Measurements from ENCODE around the gene RADIL. TPM values are rescaled to one million over a fixed set of nuclear protein-coding genes. Genes with fewer than 3 reads are reported as not detected.
A peak's percentile ranks its signal among the peaks of the same experiment; 100 is the strongest.
"Not testable (repeated sequence)": the region's sequence is repeated elsewhere in the genome, so short reads cannot be mapped to it uniquely, and the experiment has no call there.

The RADIL gene
- total RNA-seq, 3 donors from 2014 or later = 0.08 to 0.32 (median 0.23) TPM

DNA sequence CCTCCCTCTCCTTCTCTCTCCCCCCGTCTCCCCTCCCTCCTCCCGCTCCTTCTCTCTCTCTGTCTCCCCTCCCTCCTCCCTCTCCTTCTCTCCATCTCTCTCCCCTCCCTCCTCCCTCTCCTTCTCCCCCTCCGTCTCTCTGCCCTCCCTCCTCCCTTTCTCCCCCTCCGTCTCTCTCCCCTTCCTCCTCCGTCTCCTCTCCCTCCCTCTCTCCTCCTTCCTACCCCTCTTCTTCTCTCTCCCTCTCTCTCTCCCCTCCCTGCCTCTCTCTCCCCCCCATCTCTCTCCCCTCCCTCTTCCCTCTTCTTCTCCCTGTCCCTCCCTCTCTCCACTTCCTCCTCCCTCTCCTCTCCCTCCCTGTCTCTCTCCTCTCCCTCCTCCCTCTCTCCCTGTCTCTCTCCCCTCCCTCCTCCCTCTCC lies 75.9 kb downstream of the RADIL start:
- Mint-ChIP-seq H3K9me3 (no peaks in the 10 kb centered on the region), H3K4me3 (no peak overlapping the region), H3K27me3 (ENCODE audit: low read depth) (peaks cover 15% of the 10 kb centered on the region), H3K4me1 (ENCODE audit: low read depth) (peaks cover 7% of the 10 kb centered on the region), H3K36me3 (ENCODE audit: insufficient read depth) (no peaks in the 10 kb centered on the region)
- DNase-seq (no peak), ATAC-seq (no peak)

DNA sequence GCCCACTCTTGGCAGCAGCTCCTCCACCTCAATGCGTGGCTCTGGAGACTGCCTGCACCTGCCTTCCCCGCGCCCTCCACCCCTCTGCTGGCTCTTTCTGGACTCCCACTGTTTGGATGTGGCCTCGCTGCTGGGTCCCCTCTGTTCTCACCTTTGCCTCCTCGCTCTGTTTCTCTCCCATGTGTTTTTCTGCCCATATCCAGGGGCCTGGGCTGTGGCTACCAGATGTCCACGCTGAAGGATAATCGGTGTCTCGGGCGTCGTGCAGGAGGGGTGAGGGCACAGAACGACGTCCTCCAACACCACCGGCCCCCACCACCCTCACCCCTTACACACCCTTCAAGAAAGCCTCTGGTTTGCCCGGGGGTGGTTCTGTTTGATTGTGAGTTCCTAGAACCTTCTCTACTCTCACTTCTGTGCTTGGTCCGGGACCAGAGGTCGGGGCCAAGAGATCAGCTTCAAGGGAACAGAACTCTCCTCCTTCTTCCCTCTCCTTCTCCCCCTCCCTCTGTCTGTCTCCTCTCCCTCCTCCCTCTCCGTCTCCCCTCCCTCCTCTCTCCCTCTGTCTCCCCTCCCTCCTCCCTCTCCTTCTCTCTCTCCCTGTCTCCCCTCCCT lies 76.4 kb downstream of the RADIL start:
- Mint-ChIP-seq H3K4me1 (ENCODE audit: low read depth) (peaks cover 7% of the 10 kb centered on the region), H3K4me3 (no peak overlapping the region), H3K36me3 (ENCODE audit: insufficient read depth) (no peaks in the 10 kb centered on the region), H3K27me3 (ENCODE audit: low read depth) (peaks cover 13% of the 10 kb centered on the region), H3K9me3 (no peaks in the 10 kb centered on the region)
- DNase-seq (no peak), ATAC-seq (no peak)

DNA sequence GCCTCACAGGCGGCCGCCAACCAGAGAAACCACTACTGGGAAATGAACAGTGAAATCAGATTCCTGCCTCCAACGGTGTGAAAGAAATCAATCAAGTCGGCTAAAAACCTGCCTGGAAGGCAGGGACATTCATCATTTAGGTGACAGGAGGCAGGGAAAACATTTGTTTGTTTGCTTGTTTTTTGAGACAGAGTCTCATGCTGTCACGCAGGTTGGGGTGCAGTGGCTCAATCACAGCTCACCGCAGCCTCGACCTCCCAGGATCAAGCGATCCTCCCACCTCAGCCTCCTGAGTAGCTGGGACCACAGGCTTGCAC lies 77.6 kb downstream of the RADIL start:
- Mint-ChIP-seq H3K4me1 (ENCODE audit: low read depth) (peaks cover 7% of the 10 kb centered on the region), H3K36me3 (ENCODE audit: insufficient read depth) (no peaks in the 10 kb centered on the region), H3K27me3 (ENCODE audit: low read depth) (peaks cover 12% of the 10 kb centered on the region), H3K4me3 (no peak overlapping the region), H3K9me3 (no peaks in the 10 kb centered on the region)
- no peak for ATAC-seq
- no peak for DNase-seq

DNA sequence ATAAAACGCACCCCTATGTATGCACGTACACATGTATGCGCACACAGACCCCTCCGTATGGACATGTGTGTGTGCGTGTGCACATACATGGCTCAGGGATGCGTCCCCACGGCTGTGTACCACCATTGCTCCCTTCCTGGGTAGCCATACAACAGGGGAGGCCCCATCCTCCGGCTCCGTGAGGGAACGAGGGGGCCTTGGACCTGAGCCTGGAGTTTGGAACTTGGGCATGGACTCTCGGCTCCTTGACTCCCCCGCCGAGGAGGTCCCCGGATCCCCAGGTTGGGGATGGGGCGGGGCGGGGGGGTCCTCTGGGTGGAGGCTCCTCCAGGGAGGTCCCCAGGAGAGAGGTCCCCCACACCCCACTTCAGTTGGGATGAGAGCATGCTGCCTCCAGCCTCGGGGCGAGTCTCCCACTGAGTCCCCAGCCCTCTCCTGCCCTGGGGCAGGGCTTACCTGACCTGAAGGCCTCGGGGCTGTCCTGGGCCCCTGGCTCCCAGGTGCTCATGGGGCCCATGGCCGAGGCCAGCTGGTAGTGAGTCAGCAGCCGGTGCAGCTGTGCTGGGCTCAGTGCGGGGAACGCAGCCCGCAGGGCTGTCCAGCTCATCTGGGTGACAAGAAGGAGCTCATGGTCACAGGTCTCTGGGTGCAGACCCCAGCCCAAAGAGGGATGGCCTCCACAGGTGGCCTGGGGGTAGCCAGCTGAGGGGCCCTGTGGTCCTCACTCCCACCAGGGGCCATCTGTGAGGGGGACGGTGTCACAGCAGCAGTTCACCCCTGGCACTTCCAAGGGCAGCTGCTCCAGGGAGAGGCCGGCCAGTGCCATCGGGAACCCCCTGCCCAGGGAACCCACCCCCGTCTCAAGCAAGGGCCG lies 78.2 kb downstream of the RADIL start:
- H3K27me3 Mint-ChIP-seq (ENCODE audit: low read depth) = peaks cover 10% of the 10 kb centered on the region
- peaks cover 6% of the 10 kb centered on the region for H3K4me1 Mint-ChIP-seq (ENCODE audit: low read depth)
- DNase-seq (no peak), ATAC-seq (no peak)
- no peak overlapping the region for H3K4me3 Mint-ChIP-seq
- no peaks in the 10 kb centered on the region for H3K36me3 Mint-ChIP-seq (ENCODE audit: insufficient read depth)
- no peaks in the 10 kb centered on the region for H3K9me3 Mint-ChIP-seq

DNA sequence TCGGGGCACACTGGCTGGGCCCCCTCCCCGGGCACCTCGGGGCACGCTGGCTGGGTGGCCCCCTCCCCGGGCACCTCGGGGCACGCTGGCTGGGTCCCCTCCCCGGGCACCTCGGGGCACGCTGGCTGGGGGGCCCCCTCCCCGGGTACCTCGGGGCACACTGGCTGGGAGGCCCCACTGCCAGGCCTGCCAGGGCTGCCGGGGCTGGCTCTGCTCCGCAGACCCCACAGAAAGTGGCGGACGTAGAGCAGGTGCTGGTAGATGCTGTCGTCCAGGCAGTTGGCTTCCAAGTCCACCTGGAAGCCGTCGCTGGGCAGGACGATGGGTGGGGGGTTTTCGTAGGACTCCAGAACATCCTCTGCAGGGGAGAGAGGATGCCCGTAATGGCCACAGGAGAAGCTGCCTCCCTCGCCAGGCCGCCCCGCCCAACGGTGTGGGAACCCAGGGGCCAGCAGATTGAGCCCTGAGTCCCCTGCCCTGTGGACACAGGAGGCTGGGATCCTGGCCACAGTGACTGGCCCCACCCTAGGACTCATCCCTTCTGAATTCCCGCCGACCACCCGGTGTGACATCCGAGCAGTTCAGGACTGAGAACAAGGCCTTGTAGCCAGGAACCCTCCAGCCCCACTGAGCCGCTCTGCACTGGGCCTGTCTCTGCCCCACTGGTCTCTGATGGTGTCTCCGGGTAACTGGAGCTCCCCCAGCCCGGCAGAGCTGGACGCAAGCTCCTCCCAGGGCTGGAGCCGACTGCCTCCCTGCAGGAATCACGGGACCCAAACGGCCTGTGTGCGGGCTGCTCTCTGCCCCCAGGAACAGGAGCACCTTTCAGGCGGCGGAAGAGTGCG lies 79.9 kb downstream of the RADIL start:
- Mint-ChIP-seq H3K4me3 (no peak overlapping the region), H3K36me3 (ENCODE audit: insufficient read depth) (no peaks in the 10 kb centered on the region), H3K4me1 (ENCODE audit: low read depth) (no peaks in the 10 kb centered on the region), H3K27me3 (ENCODE audit: low read depth) (peaks cover 5% of the 10 kb centered on the region), H3K9me3 (no peaks in the 10 kb centered on the region)
- ATAC-seq = no peak
- no peak for DNase-seq

DNA sequence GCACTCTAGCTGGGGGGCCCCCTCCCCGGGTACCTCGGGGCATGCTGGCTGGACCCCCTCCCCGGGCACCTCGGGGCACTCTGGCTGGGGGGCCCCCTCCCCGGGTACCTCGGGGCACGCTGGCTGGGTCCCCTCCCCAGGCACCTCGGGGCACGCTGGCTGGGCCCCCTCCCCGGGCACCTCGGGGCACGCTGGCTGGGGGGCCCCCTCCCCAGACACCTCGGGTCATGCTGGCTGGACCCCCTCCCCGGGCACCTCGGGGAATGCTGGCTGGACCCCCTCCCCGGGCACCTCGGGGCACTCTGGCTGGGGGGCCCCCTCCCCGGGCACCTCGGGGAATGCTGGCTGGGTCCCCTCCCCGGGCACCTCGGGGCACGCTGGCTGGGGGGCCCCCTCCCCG lies 80.9 kb downstream of the RADIL start:
- not testable (repeated sequence) for H3K9me3 Mint-ChIP-seq; H3K4me1 Mint-ChIP-seq (ENCODE audit: low read depth); ATAC-seq; DNase-seq; H3K27me3 Mint-ChIP-seq (ENCODE audit: low read depth); H3K4me3 Mint-ChIP-seq; H3K36me3 Mint-ChIP-seq (ENCODE audit: insufficient read depth)

DNA sequence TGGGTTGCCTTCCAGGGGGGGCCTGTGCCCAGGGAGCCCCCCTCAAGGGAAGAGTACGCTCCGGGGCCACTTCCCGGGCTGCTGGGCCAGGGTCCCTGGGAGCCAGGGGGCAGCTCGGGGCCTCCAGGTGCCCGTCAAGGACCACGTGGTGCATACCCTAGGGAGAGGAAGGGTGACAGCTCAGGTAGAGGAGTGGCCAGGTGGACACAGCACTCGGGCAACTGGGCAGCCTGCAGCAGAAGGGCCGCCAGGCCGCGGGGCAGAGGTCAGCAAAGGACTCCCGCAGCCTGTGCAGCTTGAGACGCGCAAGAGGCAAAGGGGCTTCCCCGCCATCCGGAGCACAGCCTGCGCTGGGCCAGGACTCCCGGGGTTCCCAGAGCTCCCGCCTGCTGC lies 81.7 kb downstream of the RADIL start:
- Mint-ChIP-seq H3K36me3 (ENCODE audit: insufficient read depth) (no peaks in the 10 kb centered on the region), H3K27me3 (ENCODE audit: low read depth) (no peaks in the 10 kb centered on the region), H3K4me3 (no peak overlapping the region), H3K4me1 (ENCODE audit: low read depth) (no peaks in the 10 kb centered on the region), H3K9me3 (no peaks in the 10 kb centered on the region)
- ATAC-seq = no peak
- no peak for DNase-seq

DNA sequence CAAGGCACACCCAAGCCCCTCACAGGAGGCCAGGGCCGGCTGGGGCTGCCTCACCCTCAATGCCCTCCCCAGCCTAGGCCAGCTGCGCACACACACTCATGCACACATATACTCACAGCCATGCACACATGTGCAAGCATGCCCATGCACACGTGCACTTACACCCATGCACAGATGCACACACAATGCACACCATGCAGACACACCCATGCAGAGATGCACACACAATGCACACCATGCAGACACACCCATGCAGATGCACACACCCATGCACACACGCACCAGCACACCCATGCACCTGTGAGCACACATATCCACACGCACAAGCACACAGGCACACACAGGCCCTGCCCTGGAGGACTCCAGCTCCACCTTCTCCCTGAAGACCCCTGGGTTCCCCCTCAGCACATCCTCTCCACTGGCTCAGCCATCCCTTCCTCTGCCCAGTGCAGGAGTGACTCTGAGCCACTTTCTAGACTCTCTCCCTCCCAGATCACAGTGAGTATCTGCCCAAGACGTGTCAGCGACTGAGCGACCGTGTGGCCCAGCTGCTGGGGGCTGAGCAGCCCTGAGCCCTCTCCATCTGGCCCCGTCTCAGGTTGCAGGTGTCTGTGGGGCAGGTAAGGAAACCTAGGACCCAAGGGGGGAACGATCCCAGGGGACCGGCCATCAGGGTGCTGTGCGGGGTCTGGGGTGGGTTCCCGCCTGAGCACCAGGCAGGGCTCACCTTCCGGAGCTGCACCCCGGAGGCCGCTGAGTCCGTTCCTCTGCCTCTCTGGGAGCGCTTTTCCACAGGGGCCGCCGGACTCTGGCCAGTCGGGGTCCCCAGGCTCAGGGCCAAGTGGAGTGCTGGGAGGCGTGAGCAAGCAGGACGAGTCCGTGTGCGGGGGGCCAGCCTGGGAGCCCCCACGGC lies 82.3 kb downstream of the RADIL start:
- ATAC-seq = no peak
- Mint-ChIP-seq H3K27me3 (ENCODE audit: low read depth) (no peaks in the 10 kb centered on the region), H3K4me1 (ENCODE audit: low read depth) (no peaks in the 10 kb centered on the region)

DNA sequence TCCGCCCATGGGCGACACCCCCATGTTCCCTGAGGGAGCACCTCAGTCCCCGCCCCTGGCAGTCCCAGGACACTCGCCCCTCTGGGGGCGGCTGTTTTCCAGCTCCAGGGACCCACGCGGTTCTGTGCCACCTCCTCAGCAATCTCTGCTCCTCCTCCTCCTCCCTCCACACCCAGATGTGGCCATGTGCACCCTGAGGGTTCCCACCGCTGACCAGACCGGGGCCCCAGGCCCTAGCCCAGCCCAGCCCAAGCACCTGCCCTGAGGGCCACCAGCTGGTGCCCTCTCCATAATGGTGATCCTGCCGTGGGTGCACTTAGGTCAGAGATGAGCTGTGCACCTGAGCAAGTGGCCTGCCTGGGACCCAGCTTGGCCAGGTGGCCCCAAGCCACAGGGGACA lies 83.0 kb downstream of the RADIL start:
- Mint-ChIP-seq H3K4me1 (ENCODE audit: low read depth) (no peaks in the 10 kb centered on the region), H3K27me3 (ENCODE audit: low read depth) (no peaks in the 10 kb centered on the region), H3K9me3 (no peaks in the 10 kb centered on the region), H3K36me3 (ENCODE audit: insufficient read depth) (no peaks in the 10 kb centered on the region), H3K4me3 (no peak overlapping the region)
- ATAC-seq (no peak), DNase-seq (no peak)

More for the DNA sequence above, 82.3 kb downstream of the RADIL start:
- no peak overlapping the region for H3K4me3 Mint-ChIP-seq
- no peaks in the 10 kb centered on the region for H3K36me3 Mint-ChIP-seq (ENCODE audit: insufficient read depth)
- no peak for DNase-seq
- no peaks in the 10 kb centered on the region for H3K9me3 Mint-ChIP-seq

DNA sequence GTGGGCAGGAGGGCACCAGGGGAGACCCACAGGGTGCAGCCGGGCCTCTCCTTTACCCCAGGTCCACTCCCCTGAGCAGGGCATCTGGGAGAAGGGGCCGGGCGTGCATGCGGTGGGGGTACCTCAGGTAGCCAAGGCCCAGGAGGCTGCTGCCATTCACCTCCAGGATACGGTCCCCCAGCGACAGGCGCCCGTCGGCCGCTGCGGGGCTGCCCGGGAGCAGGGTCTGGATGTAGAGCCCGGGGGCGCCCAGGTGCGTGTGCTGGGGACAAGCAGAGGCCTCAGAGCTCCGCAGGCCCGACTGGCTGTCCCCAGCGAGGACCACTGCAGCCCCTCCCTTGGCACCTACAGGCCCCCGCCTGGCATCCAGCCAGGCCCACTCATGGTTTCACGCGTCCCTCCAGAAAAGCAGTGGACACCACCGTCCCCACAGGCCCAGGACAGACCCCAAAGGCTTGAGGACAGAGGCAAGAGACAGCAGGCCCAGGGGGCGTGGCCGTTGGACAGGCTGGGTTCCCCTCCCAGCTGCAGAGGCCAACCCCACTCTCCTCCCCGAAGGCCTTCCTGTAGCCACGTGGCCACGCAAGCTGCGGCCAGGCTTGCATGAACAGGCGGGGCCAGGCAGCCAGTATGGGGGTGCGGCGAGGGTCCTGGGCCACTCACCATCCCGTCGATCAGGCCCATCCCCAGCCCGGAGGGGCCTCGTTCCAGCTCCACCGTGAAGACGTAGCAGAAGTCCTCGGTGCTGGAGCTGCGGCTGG lies 83.8 kb downstream of the RADIL start:
- no peaks in the 10 kb centered on the region for H3K4me1 Mint-ChIP-seq (ENCODE audit: low read depth)
- no peaks in the 10 kb centered on the region for H3K9me3 Mint-ChIP-seq
- ATAC-seq = no peak
- H3K36me3 Mint-ChIP-seq (ENCODE audit: insufficient read depth) = no peaks in the 10 kb centered on the region
- H3K4me3 Mint-ChIP-seq = no peak overlapping the region
- no peaks in the 10 kb centered on the region for H3K27me3 Mint-ChIP-seq (ENCODE audit: low read depth)
- DNase-seq = no peak

DNA sequence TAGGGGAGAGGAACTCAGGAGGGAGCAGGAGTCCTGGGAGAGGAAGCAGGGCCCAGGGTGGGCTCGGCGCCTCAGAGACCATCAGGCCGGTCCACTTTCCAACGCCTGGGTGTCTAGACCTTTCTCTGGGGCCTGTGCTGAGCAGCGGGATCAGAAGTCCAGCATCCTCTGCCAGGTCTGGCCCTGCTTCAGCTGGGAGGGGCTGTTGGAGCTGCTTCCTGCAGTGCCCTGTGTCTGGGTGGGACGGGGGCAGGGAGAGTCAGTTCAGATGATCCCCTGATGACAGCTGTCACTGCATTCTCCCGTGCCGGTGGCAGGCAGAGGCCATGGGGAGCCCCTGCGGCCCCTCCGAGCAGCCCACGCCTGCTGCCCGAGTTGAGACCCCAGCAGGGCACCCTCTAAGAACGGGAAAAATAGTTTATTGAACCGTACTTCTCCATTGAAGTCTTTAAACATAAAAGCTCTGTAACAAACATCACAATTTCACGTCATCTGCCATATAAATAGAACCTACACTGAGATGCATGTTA lies 84.7 kb downstream of the RADIL start:
- no peaks in the 10 kb centered on the region for H3K36me3 Mint-ChIP-seq (ENCODE audit: insufficient read depth)
- no peaks in the 10 kb centered on the region for H3K27me3 Mint-ChIP-seq (ENCODE audit: low read depth)
- H3K9me3 Mint-ChIP-seq = no peaks in the 10 kb centered on the region
- no peak overlapping the region for H3K4me3 Mint-ChIP-seq
- H3K4me1 Mint-ChIP-seq (ENCODE audit: low read depth) = peaks cover 4% of the 10 kb centered on the region
- ATAC-seq (no peak), DNase-seq (no peak)

DNA sequence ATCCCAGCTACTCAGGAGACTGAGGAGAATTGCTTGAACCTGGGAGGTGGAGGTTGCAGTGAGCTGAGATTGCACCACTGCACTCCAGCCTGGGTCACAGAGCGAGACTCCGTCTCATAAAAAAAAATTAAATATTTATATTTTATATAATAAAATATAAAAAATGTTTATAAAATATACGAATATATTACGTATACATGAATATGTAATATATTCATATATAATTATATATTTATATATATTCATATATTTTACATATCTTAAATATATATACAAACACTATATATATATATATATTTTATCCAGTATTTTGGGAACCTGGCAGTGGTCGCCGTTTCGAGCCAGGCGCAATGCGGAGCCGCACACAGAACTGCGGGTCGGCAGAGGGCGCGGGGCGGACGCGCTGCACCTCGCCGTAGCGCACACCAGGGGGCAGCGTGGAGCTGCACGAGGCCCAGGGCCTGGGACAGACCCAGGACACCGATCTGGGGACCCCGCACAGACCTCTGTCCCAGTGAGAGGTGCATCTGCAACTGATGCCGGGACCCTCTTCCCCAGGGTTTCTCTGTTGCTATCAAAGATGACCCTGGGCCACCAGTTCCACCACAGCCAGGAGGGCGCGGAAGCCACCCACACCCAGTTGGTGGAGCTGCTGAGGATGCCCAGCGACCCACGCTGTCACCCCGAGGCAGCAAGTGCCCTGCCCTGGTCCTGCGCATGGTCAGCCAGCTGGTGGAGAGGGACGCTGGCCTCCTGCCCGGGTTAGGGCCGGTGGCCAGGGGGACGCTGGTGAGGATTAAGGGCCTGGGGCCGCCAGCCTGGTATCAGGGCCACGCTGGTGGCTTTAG lies 85.4 kb downstream of the RADIL start:
- H3K4me1 Mint-ChIP-seq (ENCODE audit: low read depth) = peaks cover 4% of the 10 kb centered on the region
- DNase-seq (peak; percentile 57), ATAC-seq (peak; percentile 85 to 88)
- H3K27me3 Mint-ChIP-seq (ENCODE audit: low read depth) = no peaks in the 10 kb centered on the region
- H3K9me3 Mint-ChIP-seq = no peaks in the 10 kb centered on the region
- no peak overlapping the region for H3K4me3 Mint-ChIP-seq
- no peaks in the 10 kb centered on the region for H3K36me3 Mint-ChIP-seq (ENCODE audit: insufficient read depth)
